H9 (cell line): Measurements from ENCODE around the gene ZNF732. TPM values are rescaled to one million over a fixed set of nuclear protein-coding genes. Genes with fewer than 3 reads are reported as not detected.

Source experiments
- DNase-seq: peaks from one replicate; pipeline ENCODE4 v3.0.0-alpha.2; 2017
- H2AFZ ChIP-seq: one replicate; pipeline ENCODE4 v1.6.1; 2013; ENCODE audit warnings: mild to moderate bottlenecking, low read length, control low read depth, moderate library complexity
- H2AK5ac ChIP-seq: 2 replicates; pipeline ENCODE4 v1.6.1; 2013; ENCODE audit warnings: low read length, control low read depth, mixed read lengths; ENCODE audit not compliant: insufficient read length
- H2BK120ac ChIP-seq: one replicate; pipeline ENCODE4 v1.6.1; 2013; ENCODE audit warnings: low read depth, mild to moderate bottlenecking, low read length, control low read depth, inconsistent platforms; ENCODE audit not compliant: poor library complexity, severe bottlenecking
- H2BK12ac ChIP-seq: 2 replicates; pipeline ENCODE4 v1.6.1; 2013; ENCODE audit warnings: low read length, control low read depth, mixed read lengths, low read depth; ENCODE audit not compliant: insufficient read length
- H2BK15ac ChIP-seq: 2 replicates; pipeline ENCODE4 v1.6.1; 2013; ENCODE audit warnings: low read depth, low read length, control low read depth
- H2BK20ac ChIP-seq: one replicate; pipeline ENCODE4 v1.6.1; 2013; ENCODE audit warnings: low read depth, mild to moderate bottlenecking, low read length, control low read depth, inconsistent platforms; ENCODE audit not compliant: poor library complexity, severe bottlenecking
- H2BK5ac ChIP-seq: 2 replicates; pipeline ENCODE4 v1.6.1; 2013; ENCODE audit warnings: low read length, control low read depth, mixed read lengths; ENCODE audit not compliant: insufficient read length
- H3K14ac ChIP-seq: 2 replicates; pipeline ENCODE4 v1.6.1; 2013; ENCODE audit warnings: low read length, control low read depth; ENCODE audit not compliant: insufficient read depth
- H3K18ac ChIP-seq: 2 replicates; pipeline ENCODE4 v1.6.1; 2013; ENCODE audit warnings: low read depth, mild to moderate bottlenecking, mixed read lengths, low read length, control low read depth; ENCODE audit not compliant: insufficient read length
- H3K23ac ChIP-seq: 2 replicates; pipeline ENCODE4 v1.6.1; 2013; ENCODE audit warnings: low read length, control low read depth, mixed read lengths, low read depth; ENCODE audit not compliant: insufficient read length
- H3K23me2 ChIP-seq: 2 replicates; pipeline ENCODE4 v1.6.1; 2013; ENCODE audit warnings: low read depth, mild to moderate bottlenecking, mixed read lengths, low read length, control low read depth; ENCODE audit not compliant: insufficient read length, poor library complexity, severe bottlenecking
- H3K27ac ChIP-seq: 2 replicates; pipeline ENCODE4 v1.5.1; 2013; ENCODE audit warnings: low read length, control low read depth, mixed read lengths, low read depth; ENCODE audit not compliant: insufficient read length
- H3K27me3 ChIP-seq: 2 replicates; pipeline ENCODE4 v1.6.1; 2013; ENCODE audit warnings: low read length, control low read depth, inconsistent platforms; ENCODE audit not compliant: insufficient read depth
- H3K4ac ChIP-seq: 2 replicates; pipeline ENCODE4 v1.6.1; 2013; ENCODE audit warnings: low read depth, mild to moderate bottlenecking, control low read depth, inconsistent platforms, low read length, moderate library complexity
- H3K4me1 ChIP-seq: 2 replicates; pipeline ENCODE4 v1.6.1; 2013; ENCODE audit warnings: low read length, control low read depth, inconsistent platforms; ENCODE audit not compliant: insufficient read depth
- H3K4me2 ChIP-seq: 2 replicates; pipeline ENCODE4 v1.6.1; 2013; ENCODE audit warnings: low read length, control low read depth, mixed read lengths; ENCODE audit not compliant: insufficient read length, insufficient read depth
- H3K56ac ChIP-seq: 2 replicates; pipeline ENCODE4 v1.6.1; 2013; ENCODE audit warnings: low read depth, mild to moderate bottlenecking, mixed read lengths, low read length, control low read depth; ENCODE audit not compliant: insufficient read length
- H3K79me1 ChIP-seq: 2 replicates; pipeline ENCODE4 v1.6.1; 2013; ENCODE audit warnings: low read depth, mild to moderate bottlenecking, moderate library complexity, low read length, control low read depth, inconsistent platforms; ENCODE audit not compliant: insufficient read depth, poor library complexity, severe bottlenecking
- H3K79me2 ChIP-seq: 2 replicates; pipeline ENCODE4 v1.6.1; 2013; ENCODE audit warnings: low read length, control low read depth, inconsistent platforms; ENCODE audit not compliant: insufficient read depth
- H3K9ac ChIP-seq: 2 replicates; pipeline ENCODE4 v1.6.1; 2013; ENCODE audit warnings: low read length, control low read depth, mixed read lengths; ENCODE audit not compliant: insufficient read length; ENCODE audit errors: extremely low read depth
- H3K9me3 ChIP-seq: one replicate; pipeline ENCODE4 v1.6.1; 2013; ENCODE audit warnings: low read depth, low read length, inconsistent platforms; ENCODE audit not compliant: control insufficient read depth
- H3T11ph ChIP-seq: one replicate; pipeline ENCODE4 v1.6.1; 2013; ENCODE audit warnings: mild to moderate bottlenecking, low read length, control low read depth, inconsistent platforms
- H4K20me1 ChIP-seq: one replicate; pipeline ENCODE4 v1.6.1; 2013; ENCODE audit not compliant: control insufficient read depth, insufficient read length, insufficient read depth
- H4K5ac ChIP-seq: 2 replicates; pipeline ENCODE4 v1.6.1; 2013; ENCODE audit warnings: low read depth, mild to moderate bottlenecking, mixed read lengths, low read length, control low read depth; ENCODE audit not compliant: insufficient read length
- H4K8ac ChIP-seq: replicated peaks from 2 replicates; pipeline ENCODE4 v1.6.1; 2013; ENCODE audit warnings: low read length, control low read depth, mixed read lengths, low read depth; ENCODE audit not compliant: insufficient read length
- H4K91ac ChIP-seq: 2 replicates; pipeline ENCODE4 v1.6.1; 2013; ENCODE audit warnings: low read depth, mild to moderate bottlenecking, moderate library complexity, mixed read lengths, low read length, control low read depth; ENCODE audit not compliant: insufficient read length
- H3K27ac Mint-ChIP-seq, 3 experiments: 2 replicates in 2 of 3; 3 replicates in 1 of 3; pipeline ENCODE4 v1.8.0; 2020 to 2021; ENCODE audit warnings: mixed read lengths in 3 of 3, mild to moderate bottlenecking in 1 of 3, moderate library complexity in 1 of 3
- H3K27me3 Mint-ChIP-seq: 2 replicates; pipeline ENCODE4 v1.8.0; 2021; ENCODE audit warnings: low read depth, mild to moderate bottlenecking, moderate library complexity, mixed read lengths
- H3K36me3 Mint-ChIP-seq, 3 experiments: 2 replicates in 2 of 3; 3 replicates in 1 of 3; pipeline ENCODE4 v1.8.0; 2020 to 2021; ENCODE audit warnings: low read depth in 3 of 3, mixed read lengths in 3 of 3; ENCODE audit not compliant: insufficient read depth in 1 of 3
- H3K4me1 Mint-ChIP-seq, 2 experiments: 2 replicates each; pipeline ENCODE4 v1.8.0; 2020; ENCODE audit warnings: mixed read lengths in 2 of 2
- H3K4me3 Mint-ChIP-seq, 2 experiments: 2 replicates in 1 of 2; 3 replicates in 1 of 2; pipeline ENCODE4 v1.8.0; 2020 to 2021; ENCODE audit warnings: mild to moderate bottlenecking in 2 of 2, mixed read lengths in 2 of 2, moderate library complexity in 1 of 2
- H3K9me3 Mint-ChIP-seq, 2 experiments: 2 replicates in 1 of 2; 3 replicates in 1 of 2; pipeline ENCODE4 v1.8.0; 2020; ENCODE audit warnings: mild to moderate bottlenecking in 2 of 2, mixed read lengths in 2 of 2, moderate library complexity in 1 of 2
- WGBS: extraction: QIAGEN DNeasy Blood & Tissue Kit; methylation state at CpG from one replicate; pipeline ENCODE4 v1.1.7; 2013; ENCODE audit warnings: missing lambda C conversion rate, low lambda C conversion rate, mixed read lengths; ENCODE audit not compliant: insufficient read length; ENCODE audit errors: extremely low coverage; 5-methylcytosine and 5-hydroxymethylcytosine counted together
- total RNA-seq: library from RNA; stranded (reverse); gene quantifications from 2 replicates; pipeline ENCODE4 v1.2.1, GENCODE V29; 2021
- TF ChIP-seq, protein P1 (sequence below): fragments of 200-600 bp; sonication (generic); conservative IDR thresholded peaks from 3 replicates; pipeline ENCODE4 v1.8.0; 2021; ENCODE audit warnings: antibody characterized with exemption, mild to moderate bottlenecking

The ZNF732 gene
- total RNA-seq, 1 experiment from 2014 or later, result 13.6 TPM

GRCh38 chr4:256492-256891, 48.8 kb downstream of the ZNF732 start:
- Histone ChIP-seq H2BK120ac (no peak overlapping the region), H3K27ac (no peak overlapping the region), H2BK15ac (no peak overlapping the region), H4K20me1 (no peaks in the 10 kb centered on the region), H3K4me2 (no peak overlapping the region), H3T11ph (no peak overlapping the region), H3K27me3 (no peaks in the 10 kb centered on the region), H3K9ac (no peak overlapping the region), H4K5ac (no peak overlapping the region), H3K56ac (no peak overlapping the region), H3K4ac (no peak overlapping the region), H3K18ac (no peak overlapping the region), H4K8ac (no peak overlapping the region), H3K79me2 (no peaks in the 10 kb centered on the region), H2AK5ac (no peak overlapping the region), H2BK20ac (no peak overlapping the region), H2AFZ (no peak overlapping the region), H2BK5ac (no peak overlapping the region), H3K79me1 (no peaks in the 10 kb centered on the region), H2BK12ac (no peak overlapping the region), H3K23me2 (no peaks in the 10 kb centered on the region), H3K9me3 (peaks cover 66% of the 10 kb centered on the region), H4K91ac (no peak overlapping the region), H3K23ac (no peak overlapping the region), H3K14ac (no peak overlapping the region), H3K4me1 (no peaks in the 10 kb centered on the region)
- Mint-ChIP-seq H3K4me1 (no peaks in the 10 kb centered on the region), H3K27me3 (no peaks in the 10 kb centered on the region; the same call in 1 of the 2 replicates), H3K9me3 (peaks cover 84 to 88% of the 10 kb centered on the region in 2 experiments), H3K36me3 (peaks cover 41 to 80% (median 78%) of the 10 kb centered on the region in 3 experiments), H3K27ac (no peak overlapping the region), H3K4me3 (no peak overlapping the region)
- TF ChIP-seq, protein P1, sequence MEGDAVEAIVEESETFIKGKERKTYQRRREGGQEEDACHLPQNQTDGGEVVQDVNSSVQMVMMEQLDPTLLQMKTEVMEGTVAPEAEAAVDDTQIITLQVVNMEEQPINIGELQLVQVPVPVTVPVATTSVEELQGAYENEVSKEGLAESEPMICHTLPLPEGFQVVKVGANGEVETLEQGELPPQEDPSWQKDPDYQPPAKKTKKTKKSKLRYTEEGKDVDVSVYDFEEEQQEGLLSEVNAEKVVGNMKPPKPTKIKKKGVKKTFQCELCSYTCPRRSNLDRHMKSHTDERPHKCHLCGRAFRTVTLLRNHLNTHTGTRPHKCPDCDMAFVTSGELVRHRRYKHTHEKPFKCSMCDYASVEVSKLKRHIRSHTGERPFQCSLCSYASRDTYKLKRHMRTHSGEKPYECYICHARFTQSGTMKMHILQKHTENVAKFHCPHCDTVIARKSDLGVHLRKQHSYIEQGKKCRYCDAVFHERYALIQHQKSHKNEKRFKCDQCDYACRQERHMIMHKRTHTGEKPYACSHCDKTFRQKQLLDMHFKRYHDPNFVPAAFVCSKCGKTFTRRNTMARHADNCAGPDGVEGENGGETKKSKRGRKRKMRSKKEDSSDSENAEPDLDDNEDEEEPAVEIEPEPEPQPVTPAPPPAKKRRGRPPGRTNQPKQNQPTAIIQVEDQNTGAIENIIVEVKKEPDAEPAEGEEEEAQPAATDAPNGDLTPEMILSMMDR, result no peak
- no peak for DNase-seq
- WGBS, result no CpG with 5 or more reads among the region's 13 CpGs
